Measurements from ENCODE around the gene PCDH19.

Gene PCDH19

DNA sequence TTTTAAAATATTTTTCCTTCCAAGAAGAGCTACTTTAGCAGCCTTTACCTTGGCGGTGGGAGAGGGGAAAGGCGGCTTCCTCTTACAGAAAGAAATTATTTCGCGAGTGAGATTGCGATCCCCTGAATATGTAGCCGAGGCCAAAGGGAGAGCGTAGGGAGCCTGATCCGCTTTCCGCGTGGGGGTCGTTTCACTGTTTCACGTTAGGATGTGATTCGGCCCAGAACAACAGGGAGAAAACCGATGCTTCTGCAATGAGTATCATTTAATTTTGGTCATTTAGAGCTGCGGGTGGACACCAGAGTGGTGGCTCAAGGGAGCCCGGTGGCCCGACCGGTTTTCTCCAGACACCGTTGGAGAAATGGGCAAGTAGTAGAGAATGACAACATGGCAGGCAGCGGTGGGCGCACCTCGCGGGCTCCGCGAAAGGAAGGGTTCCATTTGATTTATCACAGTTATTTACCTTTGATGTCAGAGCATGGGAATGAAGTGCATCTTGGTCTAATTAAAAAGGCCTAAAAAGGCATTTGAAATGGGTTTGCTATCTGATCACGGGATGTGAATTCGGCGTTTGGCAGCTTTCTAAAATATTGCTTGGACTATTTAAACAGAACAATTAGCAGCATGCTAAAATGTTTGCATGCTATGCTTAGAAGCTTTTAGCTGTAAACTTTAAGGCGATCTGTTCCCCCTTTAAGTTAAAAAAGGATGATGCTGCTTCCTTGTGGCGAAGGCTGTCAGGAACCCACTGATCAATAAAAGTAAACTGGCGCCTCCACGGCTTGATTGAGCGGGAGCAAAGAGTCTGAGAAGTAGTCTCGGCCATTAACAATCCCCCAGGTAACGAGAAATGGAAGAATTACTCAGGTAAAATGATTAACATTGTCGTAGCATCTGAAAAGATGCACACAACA lies 2.0 kb upstream of the PCDH19 start:
- Histone ChIP-seq H3K4me3 (ENCODE audit: low read length) (peak overlapping the region; percentile 54), H3K27ac (ENCODE audit: low read length) (no peak overlapping the region), H3K36me3 (ENCODE audit: control insufficient read depth, low read depth, low read length) (no peaks in the 10 kb centered on the region), H3K9me3 (ENCODE audit: control insufficient read depth, low read depth, low read length) (peaks cover 5% of the 10 kb centered on the region), H3K27me3 (ENCODE audit: control insufficient read depth, insufficient read depth, low read length) (peaks cover 69% of the 10 kb centered on the region), H3K9ac (ENCODE audit: low read length) (no peak overlapping the region), H3K4me1 (ENCODE audit: control insufficient read depth, low read depth, low read length) (peaks cover 20% of the 10 kb centered on the region)

DNA sequence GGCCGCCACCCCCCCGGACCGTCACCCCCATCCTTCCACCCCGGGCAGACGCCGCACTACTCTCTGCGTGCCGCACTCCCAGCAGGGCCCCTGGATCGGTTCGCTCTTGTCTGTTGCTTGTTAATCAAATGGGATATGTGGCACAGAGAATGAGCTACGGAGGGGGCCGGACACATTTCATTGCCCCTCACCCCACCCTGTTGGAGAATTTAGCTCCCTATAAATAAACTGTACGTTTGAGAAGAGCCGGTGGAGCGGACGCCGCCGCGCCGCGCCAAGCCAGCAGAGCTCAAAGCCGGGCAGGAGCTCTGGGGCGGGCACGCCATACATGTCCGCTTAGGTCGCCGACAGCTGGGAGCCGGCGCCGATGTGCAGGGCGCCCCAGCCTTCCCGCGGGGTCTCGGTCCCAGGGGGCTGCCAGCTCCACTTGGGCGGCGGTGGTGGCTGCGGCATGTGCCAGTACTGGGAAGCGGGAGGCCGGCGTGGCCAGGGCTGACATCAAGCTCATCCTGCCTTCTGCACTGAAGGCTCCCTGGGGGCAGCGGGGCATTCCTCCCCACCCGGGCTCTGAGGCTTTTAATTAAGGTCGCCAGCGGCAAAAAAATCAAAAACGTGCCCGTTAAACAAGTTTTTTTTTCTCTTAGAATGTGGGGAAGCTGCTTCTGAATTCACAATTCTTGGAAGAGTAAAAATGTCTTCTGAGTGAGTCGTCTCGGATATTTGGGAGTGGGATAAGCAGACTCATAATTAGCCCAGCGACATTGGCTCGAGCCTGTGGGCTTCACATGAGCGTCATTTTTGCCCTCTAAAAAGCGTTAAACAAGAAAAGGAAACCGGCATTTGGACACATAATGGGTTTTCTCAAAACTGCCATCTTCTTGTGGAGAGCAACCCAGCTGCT lies 1.1 kb upstream of the PCDH19 start:
- Histone ChIP-seq H3K9ac (ENCODE audit: low read length) (no peak overlapping the region), H3K4me3 (ENCODE audit: low read length) (peak overlapping the region; percentile 54), H3K9me3 (ENCODE audit: control insufficient read depth, low read depth, low read length) (peaks cover 5% of the 10 kb centered on the region), H3K4me1 (ENCODE audit: control insufficient read depth, low read depth, low read length) (peaks cover 16% of the 10 kb centered on the region), H3K27me3 (ENCODE audit: control insufficient read depth, insufficient read depth, low read length) (peaks cover 78% of the 10 kb centered on the region), H3K36me3 (ENCODE audit: control insufficient read depth, low read depth, low read length) (no peaks in the 10 kb centered on the region), H3K27ac (ENCODE audit: low read length) (no peak overlapping the region)

DNA sequence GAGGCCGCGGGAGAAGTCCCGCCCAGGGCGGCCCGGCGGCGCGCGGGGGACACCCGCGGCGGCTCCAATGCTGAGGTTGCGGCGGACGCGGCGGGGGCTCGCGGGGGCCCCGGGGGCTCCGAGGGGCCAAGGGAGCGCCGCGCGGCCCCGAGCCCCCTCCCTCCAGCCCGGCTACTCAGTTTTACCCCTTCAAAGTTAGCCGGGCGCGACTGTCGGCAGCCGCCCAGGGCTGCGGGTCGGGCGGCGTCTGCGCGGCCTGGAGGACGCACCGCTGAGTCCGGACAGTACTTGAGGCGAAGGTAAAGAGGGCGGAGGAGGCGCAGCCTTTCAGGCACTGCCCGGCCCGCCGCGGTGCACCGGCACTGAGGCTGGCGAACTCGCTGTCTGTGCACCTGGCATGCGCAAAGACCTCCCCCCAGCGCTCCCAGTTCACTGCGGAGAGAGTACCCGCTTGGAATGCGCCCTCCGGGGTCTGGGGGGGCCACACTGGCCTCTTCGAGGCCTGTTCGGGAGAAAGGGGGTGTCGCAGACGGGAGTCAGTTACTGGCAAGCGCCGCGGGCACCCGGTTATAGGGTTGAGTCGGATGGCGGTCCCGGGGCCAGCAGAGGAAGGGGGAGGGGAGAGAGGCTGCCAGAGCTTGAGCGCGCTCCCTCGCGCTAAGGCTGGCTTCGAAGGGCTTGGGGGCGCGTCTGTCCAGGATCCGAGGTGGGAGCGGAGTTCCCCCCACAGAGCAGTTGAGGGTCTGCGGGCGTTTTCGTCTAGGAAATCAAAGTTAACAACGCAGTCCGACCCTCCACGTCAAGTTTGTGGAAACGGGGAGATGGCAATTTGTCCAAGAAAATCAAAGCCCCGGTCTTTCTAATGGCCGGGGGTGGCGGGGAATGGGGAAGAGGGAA lies 1.1 kb downstream of the PCDH19 start:
- Histone ChIP-seq H3K9ac (ENCODE audit: low read length) (no peak overlapping the region), H3K4me3 (ENCODE audit: low read length) (peak overlapping the region; percentile 71), H3K27ac (ENCODE audit: low read length) (no peak overlapping the region), H3K4me1 (ENCODE audit: control insufficient read depth, low read depth, low read length) (peaks cover 22% of the 10 kb centered on the region), H3K36me3 (ENCODE audit: control insufficient read depth, low read depth, low read length) (no peaks in the 10 kb centered on the region), H3K27me3 (ENCODE audit: control insufficient read depth, insufficient read depth, low read length) (peaks cover 95% of the 10 kb centered on the region), H3K9me3 (ENCODE audit: control insufficient read depth, low read depth, low read length) (peaks cover 5% of the 10 kb centered on the region)

DNA sequence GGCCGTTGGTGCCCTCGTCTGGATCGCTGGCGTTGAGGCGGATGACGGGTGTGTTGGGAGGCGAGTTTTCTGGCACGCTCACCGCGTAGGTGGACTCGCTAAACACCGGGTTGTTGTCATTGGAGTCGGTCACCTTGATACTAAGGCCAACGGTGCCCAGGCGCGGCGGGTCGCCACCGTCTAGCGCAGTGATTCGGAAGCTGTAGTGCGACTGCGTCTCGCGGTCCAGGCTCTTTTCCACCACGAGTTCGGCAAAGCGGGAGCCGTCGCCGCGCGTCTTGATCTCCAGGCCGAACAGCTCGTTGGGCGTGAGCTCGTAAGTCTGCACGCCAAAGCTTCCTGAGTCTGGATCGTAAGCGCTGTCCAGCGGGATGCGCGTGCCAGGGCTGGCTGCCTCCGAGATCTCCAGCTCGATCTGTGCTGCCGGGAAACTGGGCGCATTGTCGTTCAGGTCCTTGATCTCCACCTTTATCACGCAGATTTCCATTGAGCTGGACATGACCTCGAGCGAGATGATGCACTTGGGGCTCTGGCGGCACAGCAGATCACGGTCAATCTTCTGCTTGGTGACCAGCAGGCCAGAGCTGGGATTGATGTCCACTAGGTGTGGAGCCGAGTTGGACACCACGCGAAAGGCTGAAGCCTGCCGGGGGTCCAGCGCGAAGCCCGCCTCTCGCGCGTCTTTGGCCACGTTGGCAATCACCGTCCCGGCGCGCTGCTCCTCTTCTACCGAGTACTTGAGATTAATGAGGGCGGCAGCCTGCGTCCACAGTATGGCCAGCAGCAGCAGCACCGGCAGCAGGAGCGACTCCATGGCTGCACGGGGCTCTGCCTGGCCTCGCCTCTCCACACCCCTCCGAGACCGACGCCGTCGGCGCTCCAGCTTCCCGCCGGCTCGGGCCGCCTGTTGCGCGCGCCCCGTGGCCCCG lies 2.0 kb downstream of the PCDH19 start:
- Histone ChIP-seq H3K9ac (ENCODE audit: low read length) (no peak overlapping the region), H3K27me3 (ENCODE audit: control insufficient read depth, insufficient read depth, low read length) (peaks cover 97% of the 10 kb centered on the region)

DNA sequence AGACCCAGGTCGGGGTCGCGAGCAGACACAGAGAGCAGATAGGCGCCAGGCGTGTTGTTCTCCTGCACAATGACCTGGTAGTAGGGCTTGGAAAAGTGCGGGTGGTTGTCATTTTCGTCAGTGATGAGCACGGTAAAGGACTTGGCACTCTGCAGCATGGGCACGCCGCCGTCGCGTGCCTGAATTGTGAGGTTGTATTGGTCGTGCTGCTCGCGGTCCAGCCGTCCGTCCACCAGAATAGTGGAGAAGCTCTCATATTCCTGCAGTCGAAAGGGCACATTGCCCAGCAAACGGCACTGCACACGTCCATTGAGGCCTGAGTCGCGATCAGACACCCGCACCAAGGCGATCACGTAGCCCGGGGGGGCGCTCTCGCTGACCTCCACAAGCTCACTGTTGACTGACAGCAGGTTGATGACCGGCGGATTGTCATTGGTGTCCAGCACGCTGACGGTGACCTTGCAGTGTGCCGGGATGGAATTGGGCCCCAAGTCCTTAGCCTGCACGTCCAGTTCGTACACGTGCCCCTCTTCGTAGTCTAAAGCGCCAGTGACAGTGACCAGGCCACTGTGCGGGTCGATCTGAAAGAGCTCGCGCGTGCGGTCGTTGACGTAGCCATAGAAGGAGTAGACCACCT lies 2.8 kb downstream of the PCDH19 start:
- H3K27me3 ChIP-seq (ENCODE audit: control insufficient read depth, insufficient read depth, low read length), result peaks cover 97% of the 10 kb centered on the region
- no peak overlapping the region for H3K9ac ChIP-seq (ENCODE audit: low read length)
- H3K9me3 ChIP-seq (ENCODE audit: control insufficient read depth, low read depth, low read length), result peaks cover 5% of the 10 kb centered on the region
- H3K4me3 ChIP-seq (ENCODE audit: low read length), result no peak overlapping the region
- H3K36me3 ChIP-seq (ENCODE audit: control insufficient read depth, low read depth, low read length), result no peaks in the 10 kb centered on the region
- no peak overlapping the region for H3K27ac ChIP-seq (ENCODE audit: low read length)
- peaks cover 22% of the 10 kb centered on the region for H3K4me1 ChIP-seq (ENCODE audit: control insufficient read depth, low read depth, low read length)

More for the DNA sequence above, 2.0 kb downstream of the PCDH19 start:
- Histone ChIP-seq H3K9me3 (ENCODE audit: control insufficient read depth, low read depth, low read length) (peaks cover 5% of the 10 kb centered on the region), H3K36me3 (ENCODE audit: control insufficient read depth, low read depth, low read length) (no peaks in the 10 kb centered on the region), H3K4me1 (ENCODE audit: control insufficient read depth, low read depth, low read length) (peaks cover 29% of the 10 kb centered on the region), H3K27ac (ENCODE audit: low read length) (no peak overlapping the region), H3K4me3 (ENCODE audit: low read length) (peak overlapping the region; percentile 31)

DNA sequence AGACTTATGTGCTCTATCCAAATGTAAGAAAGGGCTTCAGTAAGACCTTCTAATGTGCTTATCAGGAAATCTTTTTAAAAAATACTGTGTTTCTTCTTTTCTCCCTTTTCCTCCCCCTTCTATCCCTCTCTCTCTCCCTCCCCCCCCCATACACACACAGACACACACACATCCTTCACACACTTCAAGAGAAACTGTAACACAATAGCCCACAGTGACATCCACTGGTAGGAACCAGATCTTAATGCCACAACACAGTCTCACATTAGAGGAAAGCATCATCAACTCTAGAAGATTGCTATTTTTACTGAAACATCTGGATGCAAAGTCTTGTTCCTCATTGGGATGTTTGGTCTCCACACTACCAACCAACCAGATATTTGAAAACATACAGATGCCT lies 4.6 kb downstream of the PCDH19 start:
- Histone ChIP-seq H3K4me3 (ENCODE audit: low read length) (no peak overlapping the region), H3K27me3 (ENCODE audit: control insufficient read depth, insufficient read depth, low read length) (peaks cover 92% of the 10 kb centered on the region), H3K9me3 (ENCODE audit: control insufficient read depth, low read depth, low read length) (peaks cover 5% of the 10 kb centered on the region), H3K27ac (ENCODE audit: low read length) (no peak overlapping the region), H3K4me1 (ENCODE audit: control insufficient read depth, low read depth, low read length) (peaks cover 15% of the 10 kb centered on the region), H3K36me3 (ENCODE audit: control insufficient read depth, low read depth, low read length) (no peaks in the 10 kb centered on the region), H3K9ac (ENCODE audit: low read length) (no peak overlapping the region)

DNA sequence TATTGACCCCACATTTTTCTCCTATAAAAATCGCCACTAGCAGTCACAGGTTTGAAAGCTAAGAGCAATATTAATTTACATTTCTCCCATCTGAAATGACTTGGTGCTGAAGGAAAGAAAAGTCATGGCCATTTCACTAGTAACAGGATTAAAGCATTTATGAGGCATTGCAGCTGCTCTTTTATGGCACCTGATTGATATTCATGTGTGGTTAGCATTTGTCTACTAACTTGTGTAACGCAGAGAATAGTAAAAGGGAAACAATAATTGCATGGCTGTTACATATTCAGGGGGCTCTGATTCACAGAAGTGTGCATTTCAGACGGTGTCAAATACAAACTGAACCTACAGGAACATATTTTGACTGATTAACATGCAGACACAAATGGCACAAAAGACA lies 5.2 kb downstream of the PCDH19 start:
- H3K4me1 ChIP-seq (ENCODE audit: control insufficient read depth, low read depth, low read length), result peaks cover 15% of the 10 kb centered on the region
- no peak overlapping the region for H3K9ac ChIP-seq (ENCODE audit: low read length)
- H3K4me3 ChIP-seq (ENCODE audit: low read length), result no peak overlapping the region
- no peak overlapping the region for H3K27ac ChIP-seq (ENCODE audit: low read length)
- peaks cover 93% of the 10 kb centered on the region for H3K27me3 ChIP-seq (ENCODE audit: control insufficient read depth, insufficient read depth, low read length)
- H3K36me3 ChIP-seq (ENCODE audit: control insufficient read depth, low read depth, low read length), result no peaks in the 10 kb centered on the region
- H3K9me3 ChIP-seq (ENCODE audit: control insufficient read depth, low read depth, low read length), result peaks cover 5% of the 10 kb centered on the region

DNA sequence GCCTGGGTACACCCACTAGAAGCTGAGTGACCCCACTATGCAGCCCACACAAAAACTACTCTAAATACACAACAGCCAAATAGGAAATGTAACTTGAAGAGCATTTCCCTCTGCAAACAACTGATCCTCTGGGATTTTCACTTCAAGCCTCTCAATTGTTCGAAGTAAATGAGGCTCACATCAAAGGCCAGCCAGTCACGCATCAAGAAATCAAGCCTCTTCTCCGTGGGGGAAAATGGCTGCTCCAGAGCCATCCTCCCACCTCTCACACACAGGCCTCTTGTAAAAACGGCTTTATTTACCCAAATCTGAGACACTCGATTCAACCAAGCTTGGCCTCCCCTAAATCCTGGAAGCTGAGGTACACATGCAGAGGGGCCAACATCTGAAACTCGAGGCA lies 14.3 kb downstream of the PCDH19 start:
- Histone ChIP-seq H3K4me3 (ENCODE audit: low read length) (peak overlapping the region; percentile 11), H3K36me3 (ENCODE audit: control insufficient read depth, low read depth, low read length) (no peaks in the 10 kb centered on the region), H3K4me1 (ENCODE audit: control insufficient read depth, low read depth, low read length) (peaks cover 15% of the 10 kb centered on the region), H3K27me3 (ENCODE audit: control insufficient read depth, insufficient read depth, low read length) (peaks cover 64% of the 10 kb centered on the region), H3K9ac (ENCODE audit: low read length) (no peak overlapping the region), H3K9me3 (ENCODE audit: control insufficient read depth, low read depth, low read length) (no peaks in the 10 kb centered on the region), H3K27ac (ENCODE audit: low read length) (no peak overlapping the region)

DNA sequence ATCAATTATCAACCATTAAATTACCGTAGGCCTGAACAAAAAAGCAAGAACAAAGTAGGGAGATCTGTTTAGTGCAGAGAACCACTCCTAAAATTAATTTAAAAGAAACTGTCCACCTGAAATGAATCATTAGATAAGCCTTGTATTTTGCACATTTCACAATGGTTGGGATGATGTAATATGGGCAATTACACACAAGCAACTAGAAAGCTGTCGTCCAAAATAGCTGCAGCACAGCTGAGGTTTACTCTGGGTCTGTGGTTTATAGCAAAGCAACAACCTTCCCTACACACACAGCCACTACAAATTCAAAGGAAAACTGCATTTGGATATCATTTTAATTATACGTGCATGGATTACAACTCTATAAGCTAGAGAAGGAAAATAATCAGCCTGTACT lies 28.5 kb downstream of the PCDH19 start:
- Histone ChIP-seq H3K27me3 (ENCODE audit: control insufficient read depth, insufficient read depth, low read length) (no peaks in the 10 kb centered on the region), H3K36me3 (ENCODE audit: control insufficient read depth, low read depth, low read length) (no peaks in the 10 kb centered on the region), H3K4me3 (ENCODE audit: low read length) (no peak overlapping the region), H3K4me1 (ENCODE audit: control insufficient read depth, low read depth, low read length) (peaks cover 9% of the 10 kb centered on the region), H3K27ac (ENCODE audit: low read length) (no peak overlapping the region), H3K9me3 (ENCODE audit: control insufficient read depth, low read depth, low read length) (no peaks in the 10 kb centered on the region), H3K9ac (ENCODE audit: low read length) (no peak overlapping the region)

DNA sequence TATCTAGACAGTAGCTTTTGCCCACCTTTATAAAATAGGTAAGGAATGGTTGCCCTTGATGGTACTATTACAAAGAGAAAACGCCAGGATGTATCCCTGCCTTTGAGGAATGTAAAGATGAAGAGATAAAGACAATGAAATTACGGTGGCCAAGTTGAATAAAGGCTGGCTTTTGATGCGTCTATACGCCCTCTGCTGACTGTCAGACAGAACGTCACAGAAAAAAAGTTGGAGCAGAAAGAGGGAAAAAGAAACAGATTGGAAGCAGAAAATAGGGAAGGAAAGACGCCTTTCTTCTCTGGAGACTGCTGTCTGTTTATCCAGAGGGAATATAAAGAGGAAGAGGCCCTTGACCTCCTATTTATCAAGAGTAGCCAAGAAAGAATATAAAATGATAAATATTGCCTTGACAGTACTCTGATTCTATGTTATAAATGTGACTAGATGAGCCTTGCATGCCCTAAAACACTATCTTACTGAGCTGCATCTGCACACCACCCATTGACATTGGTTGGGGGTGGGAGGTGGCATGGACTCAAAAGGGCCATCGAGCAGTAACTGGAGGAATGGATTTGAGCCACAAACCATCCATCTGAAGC lies 30.6 kb downstream of the PCDH19 start:
- H3K27me3 ChIP-seq (ENCODE audit: control insufficient read depth, insufficient read depth, low read length), result no peaks in the 10 kb centered on the region
- no peak overlapping the region for H3K4me3 ChIP-seq (ENCODE audit: low read length)
- H3K36me3 ChIP-seq (ENCODE audit: control insufficient read depth, low read depth, low read length), result no peaks in the 10 kb centered on the region
- H3K9me3 ChIP-seq (ENCODE audit: control insufficient read depth, low read depth, low read length), result no peaks in the 10 kb centered on the region
- H3K9ac ChIP-seq (ENCODE audit: low read length), result no peak overlapping the region
- H3K4me1 ChIP-seq (ENCODE audit: control insufficient read depth, low read depth, low read length), result peaks cover 9% of the 10 kb centered on the region
- H3K27ac ChIP-seq (ENCODE audit: low read length), result no peak overlapping the region

Measured in iPS-18a (cell line).